Muscle layer of colon (tissue), 2 donors: Measurements from ENCODE around the gene ENG.

Experiments used
- H3K27ac ChIP-seq: one replicate; pipeline ENCODE4 v1.7.0; 2013; ENCODE audit warnings: low read depth, mild to moderate bottlenecking, low read length, moderate library complexity
- H3K27me3 ChIP-seq, 2 donors: one replicate each; pipeline ENCODE4 v1.7.0; 2013; ENCODE audit warnings: low read length in 2 of 2, mild to moderate bottlenecking in 2 of 2; ENCODE audit not compliant: insufficient read depth in 2 of 2, control insufficient read depth in 1 of 2
- H3K36me3 ChIP-seq: one replicate; pipeline ENCODE4 v1.7.0; 2013; ENCODE audit warnings: mild to moderate bottlenecking, low read length; ENCODE audit not compliant: insufficient read depth
- H3K4me1 ChIP-seq: one replicate; pipeline ENCODE4 v1.7.0; 2013; ENCODE audit warnings: mild to moderate bottlenecking, low read length; ENCODE audit not compliant: insufficient read depth
- H3K4me3 ChIP-seq, 2 donors: one replicate each; pipeline ENCODE4 v1.7.0; 2013; ENCODE audit warnings: low read length in 2 of 2, low read depth in 1 of 2, mild to moderate bottlenecking in 1 of 2, moderate library complexity in 1 of 2
- H3K9ac ChIP-seq: one replicate; pipeline ENCODE4 v1.7.0; 2013; ENCODE audit warnings: low read length
- H3K9me3 ChIP-seq: one replicate; pipeline ENCODE4 v1.7.0; 2013; ENCODE audit warnings: mild to moderate bottlenecking, low read length
- donor health status: abdominal sarcoma.
- donor health status: Adenocarcinoma of cecum.

Gene ENG

DNA sequence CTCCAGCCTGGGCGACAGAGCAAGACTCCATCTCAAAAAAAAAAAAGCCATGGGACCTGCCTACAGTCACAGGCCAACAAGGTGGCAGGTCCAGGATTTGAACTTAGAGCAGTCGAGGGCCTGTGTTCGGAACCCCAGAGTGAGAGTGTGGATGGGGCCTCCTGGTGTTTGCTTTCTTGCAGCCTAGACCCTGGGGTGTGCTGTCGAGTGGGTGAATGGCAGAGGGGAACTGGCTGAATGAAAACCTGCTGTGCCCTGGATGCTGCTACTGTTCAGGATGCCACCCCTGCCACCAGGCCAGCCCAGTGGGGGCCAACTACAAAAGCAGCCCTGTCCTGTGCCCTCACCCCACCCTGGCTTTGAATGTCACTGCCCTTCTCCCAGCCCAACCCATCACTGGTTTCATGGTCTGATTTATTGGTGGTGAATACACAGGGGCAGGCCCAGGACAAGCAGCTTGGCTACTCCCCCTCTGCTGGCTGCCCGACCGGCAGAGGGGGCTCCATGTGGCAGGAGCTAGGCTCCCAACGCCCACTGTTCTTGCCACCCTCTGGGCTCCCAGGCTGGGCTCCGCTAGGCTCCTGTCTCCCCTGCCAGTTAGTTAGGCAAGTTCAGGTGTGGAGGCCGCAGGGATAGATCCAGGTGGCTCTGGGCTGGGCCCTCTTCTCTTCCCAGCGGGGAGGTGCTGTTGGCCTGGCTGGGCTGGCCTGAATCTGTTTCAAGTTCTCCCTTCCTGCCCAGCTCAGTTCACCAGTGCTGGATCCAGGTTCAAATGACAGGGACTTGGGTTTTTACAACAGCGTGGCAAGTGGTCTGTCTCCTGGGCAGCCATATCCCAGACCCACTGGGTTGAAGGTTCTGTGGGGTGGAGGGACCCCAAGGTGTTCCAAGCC lies 39.6 kb downstream of the ENG start:
- H3K9ac ChIP-seq, result no peak overlapping the region
- H3K4me3 ChIP-seq, result no peak overlapping the region
- no peak overlapping the region for H3K27ac ChIP-seq
- H3K4me1 ChIP-seq, result no peaks in the 10 kb centered on the region
- H3K27me3 ChIP-seq, result no peaks in the 10 kb centered on the region
- peaks cover 57% of the 10 kb centered on the region for H3K36me3 ChIP-seq
- no peaks in the 10 kb centered on the region for H3K9me3 ChIP-seq

- Histone ChIP-seq H3K4me1 (peaks cover 4% of the 10 kb centered on the region), H3K27ac (no peak overlapping the region), H3K36me3 (peaks cover 62% of the 10 kb centered on the region), H3K9ac (no peak overlapping the region), H3K4me3 (no peak overlapping the region), H3K27me3 (no peaks in the 10 kb centered on the region), H3K9me3 (no peaks in the 10 kb centered on the region)
These were observed 40.7 kb downstream of the ENG start for GRCh38 chr9:127813686-127814226.

DNA sequence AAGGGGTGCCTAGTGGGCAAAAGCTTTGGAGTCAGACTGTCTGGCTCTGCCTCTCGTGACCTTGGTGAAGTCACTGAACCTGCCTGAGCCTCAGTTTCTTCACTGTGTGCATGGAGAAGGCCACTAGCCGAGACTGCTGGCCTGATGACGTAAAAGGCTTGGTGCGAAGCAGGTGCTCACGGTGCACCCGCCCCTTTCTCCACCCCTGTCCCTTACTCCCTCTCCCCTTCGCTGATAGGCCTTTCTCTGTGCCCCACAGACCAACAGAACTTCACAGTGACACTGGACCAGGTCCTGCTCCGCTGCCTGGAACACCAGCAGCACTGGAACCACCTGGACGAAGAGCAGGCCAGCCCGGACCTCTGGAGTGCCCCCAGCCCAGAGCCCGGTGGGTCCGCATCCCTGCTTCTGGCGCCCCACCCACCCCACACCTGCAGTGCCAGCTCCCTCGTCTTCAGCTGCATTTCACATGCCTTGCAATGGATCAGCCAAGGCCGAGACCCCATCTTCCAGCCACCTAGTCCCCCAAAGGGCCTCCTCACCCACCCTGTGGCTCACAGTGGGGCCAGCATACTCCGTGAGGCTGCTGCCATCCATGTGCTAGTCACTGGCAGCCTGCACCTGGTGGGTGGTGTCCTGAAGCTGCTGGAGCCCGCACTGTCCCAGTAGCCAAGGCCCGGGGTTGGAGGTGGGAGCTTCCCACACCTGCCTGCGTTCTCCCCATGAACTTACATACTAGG lies 41.4 kb downstream of the ENG start:
- no peak overlapping the region for H3K27ac ChIP-seq

GRCh38 chr9:127812011-127812410 lies 42.4 kb downstream of the ENG start:
- H3K27ac ChIP-seq, result no peak overlapping the region
- peaks cover 67% of the 10 kb centered on the region for H3K36me3 ChIP-seq
- H3K9ac ChIP-seq, result no peak overlapping the region
- peaks cover 4% of the 10 kb centered on the region for H3K4me1 ChIP-seq
- no peaks in the 10 kb centered on the region for H3K9me3 ChIP-seq
- H3K27me3 ChIP-seq, result no peaks in the 10 kb centered on the region
- H3K4me3 ChIP-seq, result no peak overlapping the region

More for the DNA sequence above, 41.4 kb downstream of the ENG start:
- Histone ChIP-seq H3K9ac (no peak overlapping the region), H3K4me3 (no peak overlapping the region), H3K4me1 (peaks cover 4% of the 10 kb centered on the region), H3K9me3 (no peaks in the 10 kb centered on the region), H3K36me3 (peaks cover 67% of the 10 kb centered on the region), H3K27me3 (no peaks in the 10 kb centered on the region)

- Histone ChIP-seq H3K4me1 (peaks cover 4% of the 10 kb centered on the region), H3K27me3 (no peaks in the 10 kb centered on the region), H3K9ac (no peak overlapping the region), H3K9me3 (no peaks in the 10 kb centered on the region), H3K27ac (no peak overlapping the region), H3K36me3 (peaks cover 58% of the 10 kb centered on the region), H3K4me3 (no peak overlapping the region)
These were observed 43.9 kb downstream of the ENG start for GRCh38 chr9:127810378-127811187.

- no peak overlapping the region for H3K27ac ChIP-seq
- H3K27me3 ChIP-seq, result no peaks in the 10 kb centered on the region
- no peak overlapping the region for H3K9ac ChIP-seq
- H3K4me1 ChIP-seq, result peaks cover 4% of the 10 kb centered on the region
- H3K4me3 ChIP-seq, result no peak overlapping the region
- no peaks in the 10 kb centered on the region for H3K9me3 ChIP-seq
- H3K36me3 ChIP-seq, result peaks cover 52% of the 10 kb centered on the region
These were observed 44.7 kb downstream of the ENG start for GRCh38 chr9:127809540-127810377.

- peaks cover 48% of the 10 kb centered on the region for H3K36me3 ChIP-seq
These were observed 45.4 kb downstream of the ENG start for GRCh38 chr9:127809002-127809539.

GRCh38 chr9:127808347-127809001 lies 46.0 kb downstream of the ENG start:
- no peak overlapping the region for H3K4me3 ChIP-seq
- no peak overlapping the region for H3K27ac ChIP-seq
- peaks cover 42% of the 10 kb centered on the region for H3K36me3 ChIP-seq
- H3K27me3 ChIP-seq, result no peaks in the 10 kb centered on the region
- no peak overlapping the region for H3K9ac ChIP-seq
- peaks cover 16% of the 10 kb centered on the region for H3K4me1 ChIP-seq
- no peaks in the 10 kb centered on the region for H3K9me3 ChIP-seq

More at GRCh38 chr9:127809002-127809539, 45.4 kb downstream of the ENG start:
- no peaks in the 10 kb centered on the region for H3K9me3 ChIP-seq
- no peak overlapping the region for H3K27ac ChIP-seq
- H3K4me3 ChIP-seq, result no peak overlapping the region
- no peaks in the 10 kb centered on the region for H3K27me3 ChIP-seq
- no peak overlapping the region for H3K9ac ChIP-seq
- H3K4me1 ChIP-seq, result peaks cover 10% of the 10 kb centered on the region

DNA sequence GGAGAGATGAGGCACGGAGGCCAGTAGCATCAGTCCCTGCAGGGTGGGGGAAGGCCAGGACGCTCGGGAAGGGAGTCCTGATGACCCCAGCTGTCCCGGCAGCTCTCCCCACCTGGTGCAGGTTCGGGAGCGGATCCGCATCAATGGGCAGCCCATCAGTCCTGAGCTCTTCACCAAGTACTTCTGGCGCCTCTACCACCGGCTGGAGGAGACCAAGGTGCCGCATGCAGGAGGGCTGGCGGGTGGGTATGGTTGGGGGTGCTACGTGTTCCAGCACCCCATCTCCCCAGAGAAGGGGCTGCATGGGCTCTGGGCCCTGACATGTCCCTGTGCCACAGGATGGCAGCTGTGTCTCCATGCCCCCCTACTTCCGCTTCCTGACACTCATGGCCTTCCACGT lies 47.6 kb downstream of the ENG start:
- no peaks in the 10 kb centered on the region for H3K27me3 ChIP-seq
- H3K36me3 ChIP-seq, result peaks cover 26% of the 10 kb centered on the region
- no peak overlapping the region for H3K27ac ChIP-seq

DNA sequence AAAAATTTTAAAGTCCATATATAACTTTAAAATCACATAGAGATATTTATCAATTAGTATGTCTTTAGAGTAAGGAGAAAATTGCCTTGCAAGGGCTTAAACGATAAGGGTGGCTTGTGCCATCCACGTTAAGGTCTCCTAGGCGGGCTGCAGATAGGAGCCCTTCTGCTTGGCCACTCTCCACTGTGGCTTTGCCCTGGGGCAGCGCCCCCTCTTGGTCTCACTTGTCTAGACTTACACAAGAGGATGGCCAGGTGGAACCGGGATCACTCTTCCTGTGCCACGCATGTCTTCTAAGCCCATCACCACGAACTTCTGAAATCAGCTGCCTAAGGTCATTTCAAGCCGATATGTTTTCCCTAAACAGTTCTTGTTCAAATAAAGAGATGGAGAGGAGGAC lies 48.8 kb downstream of the ENG start:
- Histone ChIP-seq H3K27ac (no peak overlapping the region), H3K36me3 (peaks cover 25% of the 10 kb centered on the region), H3K4me1 (peaks cover 24% of the 10 kb centered on the region), H3K9me3 (no peaks in the 10 kb centered on the region), H3K4me3 (no peak overlapping the region), H3K27me3 (no peaks in the 10 kb centered on the region), H3K9ac (no peak overlapping the region)

More for the DNA sequence above, 47.6 kb downstream of the ENG start:
- peaks cover 23% of the 10 kb centered on the region for H3K4me1 ChIP-seq
- H3K9ac ChIP-seq, result no peak overlapping the region
- no peaks in the 10 kb centered on the region for H3K9me3 ChIP-seq
- no peak overlapping the region for H3K4me3 ChIP-seq
